Stimulated activated CD8-positive, alpha-beta memory T cell treated with anti-CD3 and anti-CD28 coated beads, Interleukin-15, amount 100 ng/mL, for 24 hours (primary cell): ENCODE data around the gene DYNLT4.

Experiments
- DNase-seq: peaks from one replicate; pipeline ENCODE4 v3.0.0-alpha.2; 2020; ENCODE audit warnings: low read depth

The DYNLT4 gene

GRCh38 chr1:44757420-44757819 is 49.7 kb downstream of the DYNLT4 start:
- no peak for DNase-seq
